ENCODE measurements around the gene FARS2.

The FARS2 gene

DNA sequence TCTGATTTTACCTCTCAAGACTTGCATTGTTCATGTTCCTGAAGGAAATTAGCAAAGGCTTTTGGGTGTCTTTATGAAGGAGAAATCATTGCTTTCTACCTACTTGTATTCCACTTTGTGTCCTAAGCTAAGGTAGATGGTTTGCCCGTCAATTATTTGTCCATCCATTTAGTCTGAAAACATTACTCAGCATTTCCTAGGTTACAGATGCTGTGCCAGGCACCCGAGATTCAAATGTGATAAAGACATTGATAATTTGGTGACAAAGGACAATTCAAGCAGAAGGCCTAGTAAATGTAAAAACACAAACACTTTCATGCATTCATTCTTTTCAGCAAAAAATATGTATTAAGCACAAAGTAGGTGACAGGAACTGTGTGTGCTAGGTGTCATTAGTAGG, 251.1 kb downstream of the FARS2 start:
- no peak for DNase-seq

DNA sequence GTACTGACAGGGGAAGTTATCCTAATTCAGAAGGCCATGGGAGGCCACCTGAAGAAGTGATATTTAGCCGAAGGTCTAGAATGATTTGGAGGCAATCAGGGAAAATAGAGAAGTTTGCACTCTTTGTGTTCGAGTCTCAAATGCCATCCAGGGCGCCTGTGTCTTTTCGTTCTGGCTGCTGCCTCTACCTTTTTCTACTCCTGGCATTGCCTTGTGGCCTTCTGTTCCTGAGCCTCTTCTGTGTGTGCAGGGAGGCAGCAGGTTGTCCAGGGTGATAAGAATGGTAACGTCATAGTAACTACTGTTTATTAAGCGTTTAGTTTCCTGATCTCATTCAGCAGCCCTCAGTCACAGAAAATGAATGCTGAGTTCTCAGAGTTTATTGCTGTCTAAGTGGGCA, 252.1 kb downstream of the FARS2 start:
- no peak for DNase-seq

DNA sequence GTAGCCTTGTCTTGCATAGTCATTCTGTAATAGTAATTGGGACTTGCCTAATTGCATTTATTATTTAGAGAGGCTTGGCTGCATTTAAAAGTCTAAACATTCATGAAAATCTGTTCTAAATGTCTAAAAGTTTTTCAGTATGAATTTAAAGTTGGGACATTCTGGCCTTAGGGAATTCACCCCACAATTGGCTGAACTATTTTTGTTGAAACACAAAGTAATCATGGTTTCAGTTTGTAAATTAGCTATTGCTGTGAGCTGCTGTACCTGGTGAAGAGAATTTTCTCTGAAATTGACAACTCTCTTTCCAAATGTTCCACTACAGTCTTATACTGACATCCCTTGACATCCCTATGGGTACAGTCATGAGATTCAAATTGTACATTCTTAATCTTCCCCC, 253.0 kb downstream of the FARS2 start:
- DNase-seq, result no peak

DNA sequence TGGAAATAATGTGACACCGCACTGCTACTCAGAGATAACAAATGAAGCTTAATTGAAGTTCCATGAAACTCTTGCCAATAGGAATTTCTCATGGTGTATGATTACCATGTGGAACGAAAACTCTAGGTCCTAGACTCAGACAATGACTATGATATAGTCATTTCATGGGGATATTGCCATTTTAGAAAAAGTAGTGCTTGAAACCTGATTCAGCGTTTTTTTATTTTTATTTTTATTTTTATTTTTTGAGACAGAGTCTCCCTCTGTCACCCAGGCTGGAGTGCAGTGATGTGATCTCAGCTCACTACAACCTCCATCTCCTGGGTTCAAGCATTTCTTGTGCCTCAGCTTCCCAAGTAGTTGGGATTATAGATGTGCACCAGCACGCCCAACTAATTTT, 253.9 kb downstream of the FARS2 start:
- no peak for DNase-seq

DNA sequence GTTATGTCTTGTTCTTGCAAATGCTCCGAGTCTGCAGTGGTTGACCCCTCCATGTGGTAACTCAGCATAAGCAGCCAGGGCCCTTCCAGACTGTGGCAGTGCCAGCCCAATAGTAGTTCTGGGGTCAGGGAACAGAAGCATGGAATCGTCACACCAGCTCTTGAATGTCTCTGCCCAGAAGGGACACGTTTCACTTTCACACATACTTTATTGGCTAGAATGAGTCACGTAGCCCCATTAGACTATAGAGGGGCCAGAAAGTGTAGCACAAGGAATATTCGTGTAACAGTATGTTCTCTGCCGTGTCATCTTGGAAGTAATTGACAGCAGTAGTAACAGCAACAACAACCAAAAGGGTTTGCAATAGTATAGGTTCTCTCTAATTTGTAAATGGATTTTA, 254.7 kb downstream of the FARS2 start:
- no peak for DNase-seq

DNA sequence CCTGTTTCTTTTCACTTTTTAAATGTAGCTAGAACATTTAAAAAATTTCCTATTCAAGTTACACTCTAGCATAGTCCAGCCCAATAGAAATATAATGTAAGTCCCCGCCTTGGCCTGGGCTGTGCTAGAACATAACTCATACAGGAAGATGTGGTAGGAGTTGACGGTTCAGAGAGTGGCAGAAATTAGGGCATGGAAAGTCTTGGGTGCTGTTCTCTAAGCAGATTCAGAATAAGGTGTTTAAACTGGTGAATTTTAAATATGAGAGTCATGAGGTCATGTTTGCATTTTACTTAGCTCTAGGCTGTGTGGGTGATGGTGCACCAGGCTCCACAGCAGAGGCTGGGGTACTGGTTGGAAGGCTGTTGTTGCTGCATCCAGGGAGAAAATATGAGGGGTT, 256.5 kb downstream of the FARS2 start:
- no peak for DNase-seq

DNA sequence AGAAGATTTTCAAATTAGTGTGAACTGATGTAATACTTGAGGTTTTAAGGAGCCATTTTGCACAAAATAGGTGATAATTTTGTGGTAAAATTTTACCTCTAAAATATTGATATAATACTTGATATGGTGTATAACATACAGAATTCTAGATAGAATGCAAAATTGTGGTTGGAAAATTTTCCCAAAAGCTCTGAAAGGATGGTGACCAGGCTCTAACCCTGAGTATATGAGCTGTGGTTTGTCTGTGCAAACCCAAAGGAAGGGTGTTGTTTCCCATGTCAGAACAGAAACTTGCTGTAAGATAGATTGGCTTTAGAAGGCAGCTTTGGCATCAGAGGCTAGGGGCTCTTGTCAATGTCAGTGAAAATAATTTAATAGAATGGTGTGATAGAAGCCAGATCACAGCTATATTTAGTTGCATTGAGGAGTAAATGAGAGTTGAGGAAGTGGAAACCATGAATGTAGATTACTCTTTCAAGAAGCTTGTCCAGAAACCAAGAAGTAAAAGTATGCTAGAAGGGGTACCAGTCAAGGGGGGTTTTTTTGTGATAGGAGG, 257.7 kb downstream of the FARS2 start:
- DNase-seq, result no peak

DNA sequence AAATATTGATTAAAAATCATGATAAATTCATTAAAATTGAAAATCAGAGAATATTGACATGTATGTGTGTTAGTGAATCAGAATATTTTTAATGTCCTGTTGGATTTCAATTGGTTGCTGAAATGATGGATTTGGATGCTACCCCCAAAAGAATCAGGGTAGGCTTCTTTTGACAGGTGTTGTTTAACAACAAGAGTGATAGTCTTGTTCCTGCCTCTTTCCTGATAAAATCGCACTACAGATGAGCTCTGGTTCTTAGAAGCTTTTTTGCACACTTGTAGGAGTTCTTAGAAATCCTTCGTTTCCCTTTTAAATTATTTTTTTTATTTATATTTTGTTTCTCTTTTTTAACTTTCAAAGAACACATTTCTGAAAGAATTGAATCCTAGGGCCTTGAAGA, 259.5 kb downstream of the FARS2 start:
- no peak for DNase-seq

DNA sequence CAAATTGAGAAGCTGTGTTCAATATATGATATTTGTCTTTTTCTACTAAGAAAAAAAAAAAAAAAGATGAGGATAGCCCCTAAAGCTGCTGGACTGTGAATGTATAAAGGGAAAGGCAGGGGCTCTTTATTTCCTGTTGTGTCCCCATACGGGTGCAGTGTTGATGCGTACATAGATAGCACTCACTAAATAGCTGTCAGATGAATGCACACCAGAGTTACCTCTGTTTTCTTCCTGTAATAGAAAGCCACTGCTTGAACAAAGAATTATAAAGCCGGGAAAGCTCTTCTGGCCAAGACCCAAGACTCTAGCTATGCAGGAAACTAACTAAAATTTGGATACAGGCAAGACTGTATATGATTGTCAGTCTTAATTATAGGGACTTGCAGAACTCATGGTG, 260.0 kb downstream of the FARS2 start:
- no peak for DNase-seq

DNA sequence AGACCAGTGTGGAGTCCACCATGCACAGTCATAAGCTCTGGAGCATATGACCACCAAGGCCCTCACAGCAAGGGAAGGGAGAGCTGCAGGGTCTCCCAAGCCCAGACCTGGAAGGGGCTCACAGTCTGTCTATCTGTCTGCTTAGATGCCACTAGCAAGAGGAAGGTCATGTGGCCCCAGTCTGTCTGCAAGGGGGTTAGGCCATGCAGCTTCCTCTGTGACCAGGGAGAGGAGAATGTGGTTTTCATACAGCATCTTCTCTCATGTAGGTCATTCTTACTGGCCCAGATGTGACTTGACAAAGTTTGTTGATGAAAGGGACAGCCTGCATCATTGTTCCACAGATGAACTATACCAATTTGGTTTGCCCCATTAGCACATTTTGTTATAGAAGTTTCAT, 260.8 kb downstream of the FARS2 start:
- no peak for DNase-seq

DNA sequence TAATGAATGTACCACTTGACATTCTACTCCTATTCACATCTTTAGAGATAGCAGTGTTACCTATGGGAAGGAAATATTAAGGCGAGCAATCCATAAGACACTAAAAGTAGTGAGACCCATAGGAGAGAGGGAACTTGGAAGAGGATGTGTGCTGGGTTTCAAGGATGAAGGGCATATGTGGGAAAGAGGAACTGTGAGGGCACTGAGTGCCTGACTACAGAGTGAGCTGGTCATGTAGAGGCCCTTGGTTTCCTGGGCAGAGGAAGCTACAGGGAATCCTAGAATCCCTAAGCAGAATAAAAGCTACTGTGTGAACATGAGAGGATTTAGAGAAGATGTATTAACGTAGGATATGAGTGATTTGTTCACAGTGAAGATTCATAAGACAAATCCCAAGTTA, 262.8 kb downstream of the FARS2 start:
- no peak for DNase-seq

DNA sequence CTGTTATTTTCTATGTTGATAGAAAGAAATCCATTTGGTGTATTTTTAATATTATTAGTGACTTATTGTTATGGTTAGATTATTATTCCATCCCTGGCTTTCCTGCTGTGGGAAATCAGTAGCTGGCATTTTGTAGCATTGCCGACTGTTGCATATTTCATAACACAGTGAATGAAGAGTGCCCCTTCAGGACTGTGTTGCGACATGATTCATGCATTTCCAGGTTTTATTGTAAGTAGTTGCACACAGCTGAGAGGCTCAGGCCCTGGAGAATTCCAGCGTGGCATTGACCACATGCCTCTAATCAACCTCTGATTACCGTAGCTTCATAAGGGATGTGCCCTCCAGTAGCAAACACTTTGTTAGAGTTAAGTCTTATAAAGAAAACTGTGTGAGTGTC, 263.9 kb downstream of the FARS2 start:
- no peak for DNase-seq

DNA sequence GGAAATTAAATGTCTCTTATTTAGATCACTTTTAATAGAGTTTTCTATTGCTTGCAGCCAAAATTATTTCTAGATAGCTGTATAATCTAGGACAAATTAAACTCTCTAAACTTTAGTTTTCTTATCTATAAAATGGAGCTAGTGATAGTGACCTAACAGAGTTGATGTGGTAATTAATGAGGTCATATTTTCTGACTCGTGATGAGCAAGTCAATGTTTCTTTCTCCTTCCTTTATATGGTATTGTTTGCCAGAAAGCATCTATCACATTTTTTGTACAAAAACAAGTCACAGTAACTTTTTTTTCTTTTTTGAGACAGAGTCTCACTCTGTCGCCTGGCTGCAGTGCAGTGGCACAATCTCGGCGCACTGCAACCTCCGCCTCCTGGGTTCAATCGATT, 267.7 kb downstream of the FARS2 start:
- no peak for DNase-seq

DNA sequence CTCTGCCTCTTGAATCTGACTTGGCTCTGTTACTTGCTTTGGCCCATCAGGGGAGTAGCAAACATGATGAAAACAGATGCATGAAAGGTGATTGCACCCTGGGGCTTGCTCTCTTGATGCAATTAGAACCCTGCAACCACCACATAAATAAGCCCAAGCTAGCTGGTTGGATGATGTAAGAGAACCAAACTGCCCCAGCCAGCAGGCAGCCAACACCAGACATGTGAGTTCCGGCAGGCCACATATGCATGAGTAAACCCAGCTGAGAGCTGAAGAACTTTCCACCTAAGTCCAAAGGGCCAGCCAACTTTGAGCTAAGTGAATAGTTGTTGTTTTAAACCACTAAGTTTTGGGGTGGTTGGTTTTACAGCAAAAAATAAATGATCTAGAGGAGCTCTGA, 268.4 kb downstream of the FARS2 start:
- no peak for DNase-seq

DNA sequence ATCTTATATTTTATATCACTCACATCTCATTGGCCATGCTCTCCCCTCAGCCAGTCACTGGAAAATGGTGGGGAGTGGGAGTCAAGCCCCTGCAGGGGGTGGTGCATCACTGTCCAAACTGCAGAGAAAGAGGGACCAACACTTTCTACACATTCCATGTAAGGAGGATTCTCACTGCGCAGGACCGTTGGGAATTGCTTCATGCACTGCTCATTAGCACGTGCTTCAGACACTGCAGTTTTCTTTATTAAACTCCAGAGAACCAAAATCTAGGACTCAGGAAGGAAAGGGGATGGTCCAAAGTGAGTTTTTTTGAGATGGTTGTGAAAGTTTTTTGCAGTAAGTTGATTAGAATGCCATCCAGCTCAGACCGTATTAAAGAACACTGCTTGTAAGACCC, 269.8 kb downstream of the FARS2 start:
- DNase-seq, result no peak

DNA sequence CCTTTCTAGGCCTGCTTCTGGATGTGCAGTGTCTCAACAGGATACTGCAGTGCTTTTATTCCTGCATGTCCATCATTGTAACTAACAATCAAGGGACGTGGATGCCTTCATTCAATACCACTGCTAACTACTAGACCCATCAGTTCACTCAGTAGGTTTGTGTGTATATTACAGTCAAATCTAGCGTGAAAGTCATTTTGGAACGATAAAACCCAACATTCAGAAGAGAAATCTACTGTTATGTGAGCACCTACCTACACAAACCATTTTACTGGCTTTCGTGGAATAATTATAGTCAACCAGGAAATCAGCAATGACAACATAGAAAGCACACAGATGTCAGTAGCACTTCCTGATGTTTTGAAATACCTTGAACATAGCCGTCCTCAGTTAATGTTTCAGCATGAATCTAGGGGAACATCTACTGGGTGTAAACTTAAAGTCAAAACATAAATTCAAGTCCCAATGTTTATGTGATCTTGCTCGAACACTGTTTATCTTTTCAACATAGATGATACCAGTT, 270.6 kb downstream of the FARS2 start:
- no peak for DNase-seq

DNA sequence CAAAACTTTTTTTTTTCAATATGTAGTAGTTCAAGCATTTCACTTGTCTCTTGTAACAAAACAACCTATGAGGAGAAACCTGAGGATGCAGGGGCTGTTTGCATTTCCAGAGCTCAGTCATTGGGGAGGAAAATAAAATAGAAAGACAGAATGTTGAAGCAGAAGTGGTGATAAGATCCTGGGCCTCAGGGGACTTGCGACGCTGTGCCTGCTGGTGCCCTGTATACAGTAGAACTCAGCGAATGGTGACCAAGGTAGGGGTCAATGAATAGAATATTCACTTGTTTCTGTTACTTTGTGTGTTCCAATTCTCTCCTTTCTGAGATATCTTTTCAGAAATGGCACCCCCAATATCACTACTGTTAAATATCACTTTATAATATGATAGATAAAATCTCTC, 271.6 kb downstream of the FARS2 start:
- no peak for DNase-seq

DNA sequence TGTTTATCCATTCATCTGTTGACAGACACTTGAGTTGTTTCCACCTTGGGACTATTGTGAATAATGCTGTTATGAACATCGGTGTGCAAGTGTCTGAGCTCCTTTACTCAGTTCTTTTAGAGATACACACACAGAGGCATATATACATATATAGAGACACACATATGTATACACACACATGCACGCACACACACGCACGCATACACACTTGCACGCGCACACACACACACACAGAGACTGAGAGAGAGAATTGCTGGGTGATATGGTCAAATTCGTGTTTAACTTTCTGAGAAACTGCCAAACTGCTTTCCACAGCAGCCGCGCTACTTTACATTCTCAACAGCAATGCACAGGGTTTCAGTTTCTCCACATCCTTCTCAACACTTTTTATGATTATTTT, 273.3 kb downstream of the FARS2 start:
- no peak for DNase-seq

DNA sequence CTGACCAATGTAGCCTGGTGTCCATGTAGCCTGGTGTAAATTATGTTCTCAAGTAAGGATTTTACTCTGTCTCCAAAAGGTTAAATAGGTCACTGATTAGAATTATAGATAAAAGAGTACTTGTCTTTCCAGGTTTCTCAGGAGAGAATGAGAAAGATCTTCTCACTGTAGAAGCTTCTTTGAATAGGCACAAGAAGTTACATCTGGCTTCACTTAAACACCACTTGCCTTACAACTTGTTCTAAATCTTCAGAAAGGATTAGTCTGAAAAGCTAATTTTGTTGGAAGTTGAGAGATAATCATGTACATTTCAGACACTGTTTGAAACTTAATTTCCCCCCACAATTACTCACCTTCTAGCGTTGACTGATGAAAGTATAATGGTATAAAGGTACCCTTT, 275.3 kb downstream of the FARS2 start:
- no peak for DNase-seq

DNA sequence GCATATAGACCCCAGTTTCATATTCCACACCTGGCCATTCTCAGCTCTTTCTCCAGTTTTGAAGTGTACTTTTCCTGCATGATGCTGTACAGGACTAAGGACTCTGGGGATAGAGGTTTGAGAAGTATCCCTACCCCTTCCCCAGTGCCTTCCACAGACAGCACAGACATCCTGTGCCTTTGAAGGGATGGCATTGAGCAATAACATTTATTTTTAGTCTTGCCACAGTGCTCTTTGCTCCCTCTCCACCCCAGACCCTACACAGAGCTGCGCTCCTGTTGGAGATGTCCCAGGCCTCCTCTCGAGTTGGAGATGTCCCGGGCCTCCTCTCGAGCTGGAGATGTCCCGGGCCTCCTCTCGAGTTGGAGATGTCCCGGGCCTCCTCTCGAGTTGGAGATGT, 275.8 kb downstream of the FARS2 start:
- DNase-seq, result no peak

DNA sequence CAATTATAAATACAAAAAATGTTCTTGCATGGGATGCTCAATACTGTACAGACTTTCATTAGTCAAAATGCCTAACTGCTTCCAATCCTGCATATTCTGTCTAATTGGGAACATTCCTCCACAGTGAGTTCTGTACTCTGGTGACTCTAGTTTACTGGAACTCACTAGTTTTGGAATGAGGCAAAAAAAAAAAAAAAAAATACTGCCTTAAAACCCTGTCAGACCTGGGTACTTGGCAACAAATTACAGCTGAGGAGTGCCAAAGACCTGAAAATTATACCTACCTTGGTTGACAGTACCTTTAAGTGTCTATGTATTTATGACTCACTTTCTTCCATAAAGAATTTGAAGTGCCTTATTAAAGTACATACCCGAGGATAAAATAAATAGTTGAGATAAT, 276.7 kb downstream of the FARS2 start:
- no peak for DNase-seq

DNA sequence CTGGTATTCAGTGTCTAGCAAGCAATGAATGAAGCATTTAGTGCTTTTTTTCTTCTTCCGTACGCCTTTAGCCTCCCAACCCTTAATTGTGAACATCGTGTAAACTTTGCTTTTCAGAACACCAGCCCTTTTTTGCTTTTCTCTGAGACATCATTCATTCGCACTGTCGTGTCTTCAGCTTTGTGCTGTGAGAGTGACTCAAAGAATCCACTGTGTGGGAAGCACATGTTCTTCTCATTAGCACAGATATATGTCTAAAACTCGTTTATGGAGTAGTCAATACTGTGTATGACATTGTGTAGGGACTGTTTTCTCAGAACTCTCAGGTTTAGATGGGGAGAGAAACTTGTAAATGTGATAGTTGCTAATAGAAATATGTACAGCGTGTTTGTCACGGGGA, 279.1 kb downstream of the FARS2 start:
- no peak for DNase-seq

DNA sequence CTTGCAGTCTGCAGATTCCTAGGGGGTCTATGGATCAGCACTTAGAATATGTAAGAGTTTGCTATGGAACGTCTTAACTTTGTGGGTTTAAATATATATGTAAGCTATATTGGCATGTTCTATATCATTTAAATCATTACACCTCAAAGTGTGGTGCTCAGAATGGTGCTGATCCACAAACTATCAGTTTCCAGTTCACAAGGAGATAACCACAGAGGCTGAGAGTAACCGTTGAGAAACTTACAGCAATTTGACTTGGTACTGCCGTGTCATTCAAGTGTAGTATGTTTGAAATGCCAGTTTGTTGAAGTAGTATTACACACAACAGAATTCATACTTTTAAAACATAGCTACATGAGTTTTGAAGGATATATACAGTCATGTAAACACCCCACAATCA, 279.7 kb downstream of the FARS2 start:
- DNase-seq, result no peak

DNA sequence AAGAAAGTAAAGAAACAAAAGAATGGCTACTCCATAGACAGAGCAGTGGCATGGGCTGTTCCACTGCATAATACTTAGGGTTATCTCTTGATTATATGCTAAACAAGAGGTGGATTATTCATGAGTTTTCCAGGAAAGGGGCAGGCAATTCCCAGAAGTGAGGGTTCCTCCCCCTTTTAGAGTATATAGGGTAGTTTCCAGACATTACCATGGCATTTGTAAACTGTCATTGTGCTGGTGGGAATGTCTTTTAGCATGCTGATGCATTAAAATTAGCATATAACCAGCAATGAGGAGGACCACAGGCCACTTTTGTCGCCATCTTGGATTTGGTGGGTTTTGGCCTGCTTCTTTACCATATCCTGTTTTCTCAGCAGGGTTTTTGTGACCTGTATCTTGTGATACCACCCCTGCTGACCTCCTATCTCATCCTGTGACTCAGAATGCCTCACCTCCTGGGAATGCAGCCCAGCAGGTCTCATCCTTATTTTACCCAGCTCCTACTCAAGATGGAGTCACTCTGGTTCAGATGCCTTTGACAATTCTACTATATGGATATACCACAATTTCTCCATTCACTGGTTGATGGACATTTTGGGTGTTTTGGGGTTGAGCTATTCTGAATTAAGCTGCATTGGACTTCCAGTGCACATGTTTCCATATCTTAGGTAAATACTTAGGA, 280.6 kb downstream of the FARS2 start:
- DNase-seq, result no peak

DNA sequence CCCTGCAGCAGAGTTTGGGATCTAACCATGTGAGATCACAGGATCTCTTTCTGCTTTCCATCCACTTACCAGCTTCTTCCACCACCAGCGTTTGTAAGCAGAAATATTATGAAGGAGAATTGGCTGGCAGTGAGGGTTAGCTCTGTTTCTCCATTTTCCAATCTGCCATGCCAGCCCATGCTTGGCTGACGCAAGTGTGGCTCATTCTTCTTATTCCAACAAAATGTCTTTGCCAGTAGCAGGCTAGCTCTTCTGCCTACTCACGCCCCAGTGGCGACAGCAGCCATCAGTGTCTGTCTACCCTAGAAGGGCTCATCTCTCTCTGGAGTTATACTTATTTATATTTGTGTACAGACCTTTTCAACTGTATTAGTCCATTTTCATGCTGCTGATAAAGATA, 286.2 kb downstream of the FARS2 start:
- DNase-seq, result no peak
